ENCODE measurements around the gene ITGB6.
"Not testable (repeated sequence)": the region's sequence is repeated elsewhere in the genome, so short reads cannot be mapped to it uniquely, and the experiment has no call there.

The ITGB6 gene

DNA sequence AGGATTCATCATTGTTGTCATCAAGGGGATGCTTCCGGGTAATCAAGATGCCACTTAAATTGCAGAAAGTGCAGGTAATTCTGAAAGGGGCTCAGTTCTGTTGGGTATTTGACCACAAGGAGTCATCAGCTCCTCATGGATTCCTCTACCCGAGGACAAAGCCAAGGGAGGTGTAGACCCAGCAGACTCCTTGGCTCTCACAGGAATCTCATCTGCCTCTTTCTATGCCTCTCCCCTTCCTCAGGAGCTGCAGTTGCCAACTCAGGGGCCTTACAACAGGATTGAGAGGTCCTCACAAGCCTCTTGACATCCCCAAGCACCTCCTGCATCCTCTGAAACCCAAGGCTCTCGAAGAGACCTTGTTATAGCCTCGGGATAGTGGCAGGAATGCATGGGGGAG is 44.0 kb downstream of the ITGB6 start:
- H3K27ac ChIP-seq, result no peak overlapping the region
- no peak for DNase-seq (ENCODE audit: low spot score)
- H3K4me3 ChIP-seq, result no peak overlapping the region
- TF ChIP-seq, protein P1, sequence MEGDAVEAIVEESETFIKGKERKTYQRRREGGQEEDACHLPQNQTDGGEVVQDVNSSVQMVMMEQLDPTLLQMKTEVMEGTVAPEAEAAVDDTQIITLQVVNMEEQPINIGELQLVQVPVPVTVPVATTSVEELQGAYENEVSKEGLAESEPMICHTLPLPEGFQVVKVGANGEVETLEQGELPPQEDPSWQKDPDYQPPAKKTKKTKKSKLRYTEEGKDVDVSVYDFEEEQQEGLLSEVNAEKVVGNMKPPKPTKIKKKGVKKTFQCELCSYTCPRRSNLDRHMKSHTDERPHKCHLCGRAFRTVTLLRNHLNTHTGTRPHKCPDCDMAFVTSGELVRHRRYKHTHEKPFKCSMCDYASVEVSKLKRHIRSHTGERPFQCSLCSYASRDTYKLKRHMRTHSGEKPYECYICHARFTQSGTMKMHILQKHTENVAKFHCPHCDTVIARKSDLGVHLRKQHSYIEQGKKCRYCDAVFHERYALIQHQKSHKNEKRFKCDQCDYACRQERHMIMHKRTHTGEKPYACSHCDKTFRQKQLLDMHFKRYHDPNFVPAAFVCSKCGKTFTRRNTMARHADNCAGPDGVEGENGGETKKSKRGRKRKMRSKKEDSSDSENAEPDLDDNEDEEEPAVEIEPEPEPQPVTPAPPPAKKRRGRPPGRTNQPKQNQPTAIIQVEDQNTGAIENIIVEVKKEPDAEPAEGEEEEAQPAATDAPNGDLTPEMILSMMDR (IDR thresholded peaks at IDR 0.05), result no peak

DNA sequence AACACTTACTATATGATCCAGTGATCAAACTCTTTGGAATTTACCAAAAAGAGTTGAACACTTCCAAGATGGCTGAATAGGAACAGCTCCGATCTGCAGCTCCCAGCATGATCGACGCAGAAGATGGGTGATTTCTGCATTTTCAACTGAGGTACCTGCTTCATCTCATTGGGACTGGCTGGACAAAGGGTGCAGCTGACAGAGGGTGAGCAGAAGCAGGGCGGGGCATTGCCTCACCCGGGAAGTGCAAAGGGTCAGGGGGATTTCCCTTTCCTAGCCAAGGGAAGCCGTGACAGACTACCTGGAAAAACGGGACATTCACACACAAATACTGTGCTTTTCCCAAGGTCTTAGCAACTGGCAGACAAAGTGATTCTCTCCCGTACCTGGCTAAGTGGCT is 51.7 kb downstream of the ITGB6 start:
- not testable (repeated sequence) for DNase-seq (ENCODE audit: low spot score); H3K27ac ChIP-seq; H3K4me3 ChIP-seq

DNA sequence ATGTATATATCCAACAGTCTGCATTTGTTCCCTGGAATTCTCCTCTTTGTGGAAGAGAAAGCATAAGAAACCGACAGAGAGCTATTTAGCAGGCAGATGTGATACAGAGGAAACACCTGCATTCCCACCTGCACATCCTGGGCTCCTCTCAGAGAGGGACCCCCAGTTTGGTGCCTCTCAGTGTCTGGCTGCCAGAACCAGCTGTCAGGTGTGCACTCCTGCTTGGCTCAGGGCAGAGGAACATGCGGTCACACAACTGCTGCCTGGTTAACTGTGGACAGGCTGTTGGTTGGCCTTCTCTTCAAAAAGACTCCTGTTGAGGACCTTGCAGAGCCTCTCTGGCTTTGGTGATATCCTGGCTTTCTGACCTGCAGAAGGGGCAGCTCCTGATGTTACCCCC is 54.6 kb downstream of the ITGB6 start:
- DNase-seq (ENCODE audit: low spot score), result no peak
- TF ChIP-seq, protein P1 (IDR thresholded peaks at IDR 0.05), result no peak
- Histone ChIP-seq H3K27ac (no peak overlapping the region), H3K4me3 (no peak overlapping the region)

DNA sequence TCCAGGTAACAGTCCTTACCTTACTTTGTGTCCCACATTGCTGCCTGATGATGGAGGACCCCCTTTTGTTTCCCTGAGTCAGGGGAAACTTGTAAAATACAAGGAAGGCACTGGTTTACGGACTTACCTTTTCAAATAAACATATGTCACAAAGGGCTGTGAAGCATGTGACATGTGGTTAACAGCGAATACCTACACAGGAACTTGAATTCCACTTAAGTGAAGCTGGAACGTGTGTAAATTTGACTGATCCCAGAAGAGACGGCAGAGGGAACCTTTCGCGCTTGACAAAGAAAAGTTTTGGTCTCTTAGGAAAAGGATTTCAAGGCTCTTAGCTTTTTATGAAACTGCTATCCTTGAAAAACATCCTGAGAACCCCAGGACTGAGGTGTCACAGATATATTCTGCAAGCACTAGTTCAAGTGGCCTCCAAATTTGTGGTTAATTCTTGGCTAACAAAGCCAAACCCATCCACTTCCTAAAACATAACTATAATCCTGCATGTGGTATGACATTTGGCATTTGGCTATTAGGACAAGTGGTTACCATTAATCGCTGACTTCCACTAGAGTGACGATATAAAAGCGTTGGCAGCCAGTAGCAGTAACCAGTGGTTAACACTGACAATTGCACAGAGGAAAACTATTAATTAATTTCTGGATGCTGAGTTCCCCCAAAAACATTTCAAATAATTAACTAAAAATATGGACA is 55.6 kb downstream of the ITGB6 start:
- Histone ChIP-seq H3K4me3 (no peak overlapping the region), H3K27ac (no peak overlapping the region)
- TF ChIP-seq, protein P1 (IDR thresholded peaks at IDR 0.05), result no peak
- DNase-seq (ENCODE audit: low spot score), result no peak

DNA sequence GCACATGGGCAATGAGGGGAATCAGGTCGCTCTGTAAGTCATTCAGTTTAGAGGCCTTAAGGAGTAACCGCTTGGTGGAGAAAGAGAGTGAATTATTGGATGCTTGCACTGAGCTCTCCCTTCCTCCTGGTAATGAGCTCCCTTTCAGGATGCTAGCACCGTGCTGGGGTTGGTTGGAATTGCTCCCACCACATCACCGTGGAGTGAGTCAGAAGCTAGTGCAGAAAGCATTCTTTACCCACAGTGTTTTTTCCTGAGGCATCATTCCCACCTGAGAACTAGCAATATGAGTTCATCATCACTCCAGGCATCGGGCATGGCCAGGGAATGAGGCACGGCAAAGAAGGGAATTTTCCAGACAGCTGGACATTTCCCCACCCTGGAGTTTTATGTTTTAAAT is 57.6 kb downstream of the ITGB6 start:
- Histone ChIP-seq H3K4me3 (no peak overlapping the region), H3K27ac (no peak overlapping the region)
- TF ChIP-seq, protein P1 (IDR thresholded peaks at IDR 0.05), result no peak
- no peak for DNase-seq (ENCODE audit: low spot score)

DNA sequence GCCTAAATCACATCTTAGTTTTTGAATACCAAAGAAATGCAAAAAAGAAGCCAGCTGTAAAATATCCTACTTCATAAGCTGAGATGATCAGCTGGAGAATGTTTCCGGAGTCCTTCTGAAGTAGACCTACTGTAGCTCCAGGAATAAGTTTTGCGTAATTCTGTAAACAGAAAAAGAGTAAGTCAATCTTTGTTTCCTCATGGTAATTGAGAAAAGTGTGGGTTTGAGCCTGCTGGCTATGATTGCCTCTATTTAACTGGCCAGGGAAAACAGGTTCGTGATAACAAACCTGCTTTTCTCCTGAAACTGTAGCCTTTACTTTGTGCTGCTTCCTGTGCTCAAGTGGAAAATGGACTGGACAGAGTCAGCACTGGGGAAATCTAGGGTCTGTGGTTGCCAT is 58.2 kb downstream of the ITGB6 start:
- Histone ChIP-seq H3K27ac (no peak overlapping the region), H3K4me3 (no peak overlapping the region)
- TF ChIP-seq, protein P1 (IDR thresholded peaks at IDR 0.05), result no peak
- no peak for DNase-seq (ENCODE audit: low spot score)

DNA sequence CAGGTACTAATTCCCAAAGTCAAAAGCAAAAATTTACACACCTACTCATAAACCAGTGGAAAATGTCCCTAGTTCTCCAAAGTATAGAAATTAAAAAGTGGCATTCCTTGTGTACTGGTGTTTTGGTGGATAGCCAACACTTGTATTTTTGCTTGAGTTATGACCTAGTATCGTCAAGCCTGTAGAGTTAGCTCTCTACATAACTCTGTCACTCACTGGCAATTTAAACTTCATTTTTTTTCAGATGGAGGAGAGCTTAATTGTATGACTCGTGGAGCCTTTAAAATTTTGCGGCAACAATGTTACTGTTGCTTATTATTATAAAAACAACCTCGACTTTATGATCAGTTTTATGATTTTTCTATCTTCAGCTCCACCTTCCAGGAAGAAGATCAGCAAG is 58.7 kb downstream of the ITGB6 start:
- DNase-seq (ENCODE audit: low spot score), result no peak
- no peak overlapping the region for H3K27ac ChIP-seq
- TF ChIP-seq, protein P1 (IDR thresholded peaks at IDR 0.05), result no peak
- H3K4me3 ChIP-seq, result no peak overlapping the region
